Stimulated activated CD8-positive, alpha-beta memory T cell treated with anti-CD3 and anti-CD28 coated beads, Interleukin-12 subunit alpha, Interleukin-12 subunit beta, amount 100 ng/mL, for 24 hours (primary cell): ENCODE measurements around the gene LRRN1.
"Not testable (repeated sequence)": the region's sequence is repeated elsewhere in the genome, so short reads cannot be mapped to it uniquely, and the experiment has no call there.

Source experiments
- DNase-seq: peaks from one replicate; pipeline ENCODE4 v3.0.0-alpha.2; 2020; ENCODE audit errors: extremely low read depth

LRRN1 gene

DNA sequence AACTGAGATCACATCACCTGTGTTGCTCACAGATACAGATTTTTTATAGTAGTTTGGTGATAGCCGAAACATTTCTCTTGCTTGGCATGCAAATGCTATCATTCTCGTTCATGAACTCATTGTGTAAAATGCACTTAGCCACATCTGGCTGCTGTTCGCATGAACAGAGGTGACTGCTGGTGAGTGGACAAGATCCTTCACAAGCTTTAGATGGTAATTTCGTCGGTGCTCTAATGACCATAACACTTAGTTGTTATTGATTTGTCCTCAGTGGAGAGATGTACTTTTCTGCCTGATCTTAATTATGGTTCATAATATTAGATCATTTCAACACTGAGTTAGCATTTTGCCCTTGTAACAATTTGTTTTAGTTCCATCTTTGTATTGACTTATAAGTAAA lies 13.8 kb downstream of the LRRN1 start:
- no peak for DNase-seq

DNA sequence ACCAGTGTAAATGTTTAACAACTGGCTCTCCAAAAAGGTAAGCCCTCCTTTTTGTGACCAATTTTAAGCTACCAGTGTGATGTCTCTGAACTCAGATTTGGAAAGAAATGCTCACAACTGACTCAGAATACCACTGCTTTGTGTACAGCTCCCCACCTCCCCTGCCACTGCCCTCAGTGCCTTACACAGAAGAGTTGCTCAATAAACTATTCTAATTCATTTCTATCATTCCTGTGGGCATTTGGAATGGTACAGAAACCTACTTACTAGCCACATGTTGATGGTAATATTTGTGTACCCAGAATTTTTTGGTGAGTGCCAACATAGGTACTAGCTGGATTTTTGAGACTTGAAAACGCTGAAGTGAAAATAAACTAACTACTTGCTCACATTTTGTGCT lies 16.0 kb downstream of the LRRN1 start:
- DNase-seq: no peak

DNA sequence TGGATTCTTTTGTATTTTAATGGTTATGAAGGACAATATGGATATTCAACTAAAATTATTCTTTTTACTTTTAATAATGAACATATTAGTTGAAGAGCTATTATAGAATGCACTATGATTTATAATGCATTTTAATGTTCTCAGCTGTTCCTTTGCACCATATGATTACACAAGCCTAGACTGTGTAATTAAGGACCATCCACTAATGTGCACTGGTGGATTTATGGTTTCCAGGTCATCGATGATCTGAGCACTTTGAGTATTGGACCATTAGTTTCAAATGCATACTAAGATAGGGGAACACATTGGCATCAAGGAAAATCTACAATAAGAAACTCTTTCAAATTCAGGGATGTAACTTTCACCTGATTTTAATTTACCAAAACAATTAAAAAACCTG lies 16.8 kb downstream of the LRRN1 start:
- no peak for DNase-seq

DNA sequence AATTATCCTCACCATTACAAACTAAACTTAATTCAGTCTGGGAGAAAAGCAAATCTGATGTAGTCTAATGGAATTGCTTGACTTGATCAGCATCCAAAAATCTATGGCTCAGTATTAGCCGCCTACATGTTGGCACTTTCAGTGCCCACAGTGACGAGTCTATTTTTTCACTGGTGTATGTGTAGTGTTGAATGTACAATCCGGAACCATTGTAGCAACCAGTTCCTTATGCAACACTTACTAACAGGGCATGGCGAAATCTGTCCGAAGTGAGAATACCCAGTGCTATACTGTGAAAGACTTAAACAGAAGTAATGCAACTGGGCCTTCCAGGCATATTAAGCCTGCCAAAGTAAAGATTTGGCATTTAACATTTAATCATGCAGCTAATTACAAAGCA lies 18.6 kb downstream of the LRRN1 start:
- DNase-seq: no peak

DNA sequence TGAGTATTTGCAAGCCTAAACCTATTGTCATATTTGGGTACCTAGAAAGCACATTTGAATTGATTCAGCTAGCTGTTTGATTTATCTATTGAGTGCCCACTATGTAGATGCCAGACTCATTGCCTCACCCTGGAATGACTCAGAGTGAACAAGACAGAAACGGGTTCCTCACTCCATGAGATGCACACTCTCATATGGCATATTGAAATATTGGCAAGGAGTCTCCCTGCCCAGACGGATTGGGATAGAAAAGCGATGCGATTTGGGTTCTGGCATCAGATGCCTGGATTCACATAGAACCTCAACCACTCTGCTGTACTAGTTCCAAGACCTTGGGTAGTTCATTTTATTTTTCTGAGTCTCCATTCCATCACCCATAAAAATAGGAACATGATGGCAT lies 22.5 kb downstream of the LRRN1 start:
- no peak for DNase-seq

DNA sequence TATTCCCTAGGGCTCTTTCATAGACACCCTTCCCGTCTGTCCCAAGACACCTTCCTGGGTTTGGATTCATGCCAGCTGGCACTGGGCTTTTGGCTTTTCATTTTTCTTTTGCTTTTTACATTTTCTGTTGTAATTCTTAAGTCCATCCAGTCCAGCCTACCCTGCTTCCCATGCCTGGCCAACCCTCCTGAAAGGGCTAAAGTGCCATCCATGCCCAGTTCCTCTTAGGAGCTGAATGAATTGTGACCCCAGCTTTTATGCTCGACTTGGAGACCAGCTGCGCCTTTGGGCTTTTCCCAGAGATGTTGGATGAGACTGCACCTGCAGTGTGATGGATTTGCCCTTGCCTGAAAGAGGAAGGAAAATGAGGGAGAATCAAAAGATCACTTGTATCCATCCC lies 25.8 kb downstream of the LRRN1 start:
- no peak for DNase-seq

DNA sequence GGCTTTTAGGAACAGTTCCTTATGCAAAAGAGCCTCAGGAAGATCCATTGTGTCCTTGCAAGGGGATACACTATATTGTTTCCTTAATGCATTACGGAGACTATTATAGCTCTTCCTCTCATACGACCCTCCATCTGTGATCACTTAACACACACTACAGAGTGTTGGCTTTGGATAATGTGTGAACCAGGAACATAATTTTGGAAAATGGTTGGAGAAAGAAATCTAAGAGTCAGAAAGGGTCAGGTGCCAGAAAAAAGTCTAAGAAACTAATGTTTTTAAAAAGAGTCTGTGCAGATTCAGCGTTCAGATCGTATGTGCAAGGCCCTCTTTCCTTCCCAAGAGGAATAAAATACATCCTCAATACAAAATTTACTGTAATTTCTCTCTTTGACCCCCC lies 27.3 kb downstream of the LRRN1 start:
- no peak for DNase-seq

DNA sequence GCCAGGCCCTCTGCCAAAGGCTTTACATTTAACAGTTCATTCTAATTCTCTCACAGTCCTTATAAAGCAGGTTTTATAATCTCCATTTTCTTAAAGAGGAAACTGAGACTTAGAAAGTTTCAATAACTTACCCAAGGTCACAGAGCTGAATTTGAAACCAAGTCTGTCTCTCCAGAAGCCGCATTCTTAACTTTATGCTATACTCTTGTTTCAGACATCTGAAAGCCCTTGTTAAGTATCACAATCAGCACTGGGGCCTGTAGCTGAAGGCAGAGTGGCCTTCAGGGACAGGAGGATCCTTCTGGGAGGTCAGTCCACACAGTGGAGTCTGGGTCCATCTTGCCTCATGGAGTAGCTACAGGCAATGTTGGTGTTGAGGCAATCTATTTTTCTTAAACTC lies 27.9 kb downstream of the LRRN1 start:
- DNase-seq: no peak

DNA sequence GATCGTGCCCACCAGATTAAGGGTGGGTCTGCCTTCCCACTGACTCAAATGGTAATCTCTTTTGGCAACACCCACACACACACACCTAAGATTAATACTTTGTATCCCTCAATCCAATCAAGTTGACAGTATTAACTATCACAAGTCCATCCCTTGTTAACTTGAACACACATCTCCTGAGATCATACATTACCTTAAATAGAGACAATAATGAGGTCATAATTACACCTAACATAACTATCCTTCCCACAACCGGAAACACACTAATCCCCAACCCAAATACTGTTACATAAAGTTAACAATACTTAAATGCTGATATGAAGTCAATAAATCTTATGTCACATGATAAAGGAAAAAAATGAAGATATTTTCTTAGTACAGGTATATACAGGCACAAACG lies 29.2 kb downstream of the LRRN1 start:
- not testable (repeated sequence) for DNase-seq

DNA sequence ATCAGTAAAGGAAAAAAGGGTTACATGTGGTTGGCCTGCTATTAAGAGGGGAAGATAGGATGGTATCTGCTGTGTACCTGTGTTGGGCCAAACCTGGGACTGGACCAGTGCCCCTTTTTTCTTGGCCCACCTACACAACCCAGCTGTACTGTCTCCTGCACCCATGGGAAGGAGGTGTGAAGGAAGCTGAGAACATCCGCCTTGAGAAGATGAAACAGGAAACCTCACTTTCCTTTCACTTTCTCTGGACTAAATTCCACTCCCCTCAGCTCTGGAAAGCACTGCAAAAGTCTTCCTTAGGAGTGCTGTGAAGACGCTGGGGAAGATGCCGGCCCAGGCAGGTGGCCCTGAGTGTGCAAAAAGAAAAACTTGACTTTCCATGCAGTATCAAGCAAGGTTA lies 37.6 kb downstream of the LRRN1 start:
- DNase-seq: no peak

DNA sequence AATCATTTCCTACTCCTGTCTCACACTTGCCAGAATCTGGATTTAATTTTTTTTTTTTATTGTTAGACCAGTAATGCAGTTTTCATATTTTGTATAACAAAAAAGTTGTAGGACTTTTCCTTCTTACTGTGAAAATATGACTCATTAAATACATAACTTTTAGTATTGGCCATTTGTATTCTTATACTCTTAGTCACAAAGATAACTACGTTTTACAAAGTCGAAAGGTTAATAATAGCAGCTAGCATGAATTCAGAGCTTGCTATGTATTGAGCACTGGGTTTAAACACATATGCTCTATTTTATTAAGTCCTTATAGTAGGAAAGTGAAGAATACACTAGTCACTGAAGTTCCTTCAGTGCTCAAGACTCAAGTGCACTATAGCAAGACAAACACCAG lies 43.1 kb downstream of the LRRN1 start:
- DNase-seq: no peak

DNA sequence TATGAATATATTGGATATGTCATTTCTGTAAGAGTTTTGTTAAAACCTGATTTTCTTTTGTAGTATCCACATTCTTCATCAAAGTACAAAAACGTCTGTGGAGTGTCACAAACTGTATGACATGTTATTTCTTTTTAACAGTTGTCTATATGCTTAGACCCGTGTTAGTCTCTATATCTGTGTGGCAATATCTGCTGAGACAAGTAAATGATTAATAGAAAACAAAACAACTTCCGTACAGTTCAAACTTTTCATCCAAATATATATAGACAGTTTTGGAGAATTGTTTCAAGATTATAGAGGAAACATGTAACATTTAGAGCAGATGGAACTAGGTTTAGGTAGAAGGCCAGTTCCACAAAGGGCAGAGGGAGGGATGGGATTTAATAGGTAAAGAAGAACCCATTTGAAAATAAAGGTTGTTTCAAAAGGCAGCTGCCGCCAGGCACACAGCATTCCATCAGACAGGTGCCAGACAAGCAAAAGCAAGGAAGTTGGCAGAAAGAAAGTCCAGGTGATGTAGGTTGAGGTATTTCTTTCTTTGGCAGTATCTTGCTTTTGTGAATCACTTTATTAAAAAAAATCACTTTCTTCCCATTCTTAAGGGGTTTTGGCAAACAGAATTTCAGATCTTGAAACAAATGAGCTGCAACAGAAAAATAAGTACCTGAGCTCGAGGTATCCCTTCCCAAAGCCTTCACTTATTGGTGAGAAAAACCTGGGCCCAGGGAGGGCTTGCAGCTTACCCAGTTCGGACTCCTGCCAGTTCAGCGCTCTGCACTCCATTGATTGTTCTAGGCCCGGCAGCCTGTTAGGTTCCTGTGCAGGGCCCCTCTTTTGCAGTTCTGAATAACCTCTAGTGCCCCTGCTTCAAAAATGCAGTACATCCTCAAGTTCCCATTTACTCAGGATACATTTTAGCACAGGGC lies 49.0 kb downstream of the LRRN1 start:
- DNase-seq: no peak

DNA sequence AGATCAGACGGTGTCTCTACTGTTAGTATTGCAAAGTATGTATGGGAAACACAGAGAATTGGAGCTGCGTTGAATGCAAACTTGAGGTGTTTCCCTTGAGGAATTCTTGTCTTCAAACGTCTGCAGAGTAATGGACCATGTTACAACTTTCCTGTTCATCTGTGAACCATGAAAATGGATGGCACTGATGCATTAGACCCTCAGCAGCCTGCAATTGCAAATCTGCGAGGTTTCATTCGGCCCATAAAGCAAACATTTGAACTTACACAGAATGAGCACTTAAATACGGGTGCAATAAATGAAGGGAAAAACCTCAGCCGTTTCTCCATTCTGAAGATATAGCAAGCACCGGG lies 49.7 kb downstream of the LRRN1 start:
- DNase-seq: no peak

DNA sequence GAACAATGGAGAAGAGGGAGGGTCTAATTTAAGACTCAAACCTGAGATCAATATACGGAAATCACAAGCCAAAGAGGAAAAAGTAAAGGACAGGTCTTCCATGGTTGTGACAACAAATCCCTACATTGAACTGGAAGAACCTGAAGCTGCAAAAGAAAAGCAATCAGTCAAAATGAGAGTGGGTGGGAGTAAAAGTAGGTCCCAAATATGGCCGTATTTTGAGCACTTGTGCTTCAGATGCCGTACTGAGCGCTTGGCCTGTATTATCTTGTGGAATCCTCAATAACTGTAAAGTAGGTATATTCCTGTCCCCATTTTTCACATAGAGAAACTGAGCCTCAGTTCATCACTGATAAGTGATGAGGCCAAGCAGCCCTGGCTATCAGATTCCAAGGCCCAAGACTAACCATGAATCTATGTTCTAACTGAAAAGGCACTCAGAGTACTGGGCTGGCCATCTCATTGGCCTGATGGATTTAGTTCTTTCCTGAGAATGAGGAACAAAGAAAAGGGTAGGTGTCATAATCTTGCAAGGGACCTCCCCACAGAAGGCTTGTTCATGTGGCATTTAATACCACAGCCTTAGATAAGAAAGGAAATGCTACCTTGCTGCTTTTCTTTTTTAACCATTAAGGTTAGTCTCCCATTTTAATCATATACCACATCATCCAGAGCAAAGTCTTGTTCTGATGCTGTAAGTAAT lies 52.5 kb downstream of the LRRN1 start:
- DNase-seq: no peak

DNA sequence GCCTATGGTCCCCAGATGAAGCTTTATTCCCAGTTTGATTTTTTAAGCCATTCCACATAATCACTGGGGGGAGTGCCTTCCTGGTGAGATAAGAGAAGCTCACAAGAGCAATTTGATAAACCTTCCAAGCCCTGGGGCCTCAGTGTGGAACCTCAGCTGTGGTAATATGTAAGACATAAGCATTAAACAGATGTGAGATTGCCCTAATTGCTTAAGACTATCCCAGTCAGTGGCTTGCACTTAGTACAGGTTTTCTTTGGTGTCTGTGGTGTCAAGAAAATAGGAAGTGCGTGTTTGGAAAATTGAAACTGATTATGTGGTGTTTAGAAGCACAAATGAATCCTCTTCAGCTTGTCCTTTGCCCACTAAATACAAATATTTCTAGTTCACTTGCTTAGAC lies 54.3 kb downstream of the LRRN1 start:
- DNase-seq: no peak

DNA sequence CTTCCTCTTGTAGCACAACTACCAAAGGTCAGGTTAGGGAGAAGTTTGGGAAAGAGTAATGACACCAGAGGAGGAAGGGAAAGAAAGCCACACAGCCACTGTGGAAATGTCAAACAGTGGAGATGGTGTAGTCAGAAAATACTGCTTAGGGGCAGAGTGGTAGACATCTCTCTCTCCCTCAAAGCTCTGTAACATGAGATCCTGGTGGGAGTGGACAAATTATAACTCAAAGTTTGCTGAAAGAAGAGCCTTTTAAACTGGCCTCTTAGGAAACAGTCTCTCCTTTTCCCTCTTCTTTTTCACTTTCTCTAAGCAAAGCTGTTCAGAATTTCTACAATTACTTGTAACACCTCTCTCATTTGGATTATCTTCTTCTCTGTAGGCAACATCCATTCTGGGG lies 55.8 kb downstream of the LRRN1 start:
- DNase-seq: no peak

DNA sequence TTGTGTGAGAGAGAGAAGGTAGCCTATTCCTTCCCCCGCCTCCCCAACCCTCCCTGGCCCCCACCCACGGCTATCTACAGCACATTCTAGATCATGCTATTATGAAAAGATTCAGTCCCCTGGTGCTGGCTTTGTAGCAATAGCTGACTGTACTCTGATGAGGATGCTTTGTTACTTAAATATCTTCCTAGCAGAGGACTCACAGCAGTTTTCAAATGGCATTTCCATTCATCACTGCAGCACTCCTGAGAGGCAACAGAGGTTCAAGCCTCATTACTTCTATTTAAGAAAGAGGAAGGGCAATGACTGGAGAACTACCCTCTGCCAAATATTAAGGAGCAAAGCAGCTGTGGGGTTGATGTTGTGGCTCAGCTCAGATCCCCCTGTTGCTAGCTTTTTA lies 61.0 kb downstream of the LRRN1 start:
- DNase-seq: no peak

DNA sequence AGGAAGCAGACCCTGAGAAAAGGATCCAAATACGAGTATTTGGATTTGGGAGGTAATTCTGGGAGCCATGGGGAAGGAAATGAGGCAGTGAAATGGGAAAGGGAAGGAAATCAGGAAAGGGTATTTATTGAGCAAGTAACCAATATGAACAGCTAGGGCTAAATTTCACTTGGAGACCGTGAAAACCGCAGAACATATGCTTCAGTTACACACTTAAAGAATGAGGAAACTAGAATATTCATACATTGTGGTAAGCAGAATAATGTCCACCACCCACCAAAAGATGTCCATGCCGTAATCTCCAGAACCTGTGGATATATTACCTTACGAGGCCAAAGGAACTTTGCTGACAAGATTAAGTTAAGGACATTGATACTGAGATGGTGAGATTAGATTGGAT lies 63.3 kb downstream of the LRRN1 start:
- DNase-seq: no peak

DNA sequence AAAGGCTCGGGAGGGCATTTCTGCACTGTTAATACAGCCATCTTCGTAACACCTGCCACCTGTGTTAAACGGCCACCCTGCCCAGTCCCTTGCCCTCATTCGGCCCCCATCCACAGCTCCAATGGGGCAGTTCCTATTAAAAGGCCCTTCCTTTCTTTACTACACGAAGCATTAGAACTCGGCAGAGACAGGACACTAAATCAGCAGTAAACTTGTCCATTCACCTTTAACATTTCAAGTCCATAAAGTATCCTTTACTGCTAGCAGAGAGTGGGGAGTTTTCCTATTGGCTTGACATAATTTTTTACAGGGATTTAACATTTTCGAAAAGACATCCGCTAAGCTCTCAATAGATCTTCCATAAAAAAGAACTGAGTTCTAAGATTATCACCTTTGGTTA lies 76.3 kb downstream of the LRRN1 start:
- no peak for DNase-seq

DNA sequence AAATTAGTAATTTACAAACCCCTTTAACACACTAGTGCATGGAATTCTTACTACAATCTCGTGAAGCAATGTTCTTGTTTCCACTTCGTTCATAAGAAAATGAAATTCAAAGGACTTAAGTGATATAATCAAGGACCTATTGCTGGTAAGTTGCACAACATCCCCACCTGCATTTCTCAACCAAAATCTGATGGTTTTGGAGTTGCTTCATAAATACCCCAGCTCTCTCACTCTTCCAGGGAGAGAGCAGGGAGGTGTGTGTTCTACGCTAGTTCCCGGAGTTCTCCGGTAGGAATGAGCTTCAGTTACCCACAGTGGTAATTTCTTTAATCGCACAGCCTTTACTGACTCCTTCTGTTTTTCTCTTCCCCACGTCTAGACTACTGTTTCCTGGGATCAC lies 81.8 kb downstream of the LRRN1 start:
- DNase-seq: no peak

DNA sequence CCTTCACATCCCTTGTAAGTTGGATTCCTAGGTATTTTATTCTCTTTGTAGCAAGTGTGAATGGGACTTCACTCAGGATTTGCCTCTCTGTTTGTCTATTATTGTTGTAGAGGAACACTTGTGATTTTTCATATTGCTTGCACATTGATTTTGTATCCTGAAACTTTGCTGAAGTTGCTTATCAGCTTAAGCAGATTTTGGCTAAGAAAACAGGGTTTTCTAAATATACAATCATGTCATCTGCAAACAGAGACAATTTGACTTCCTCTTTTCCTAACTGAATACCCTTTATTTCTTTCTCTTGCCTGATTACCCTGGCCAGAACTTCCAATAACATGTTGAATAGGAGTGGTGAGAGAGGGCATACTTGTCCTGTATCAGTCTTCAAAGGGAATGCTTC lies 88.1 kb downstream of the LRRN1 start:
- not testable (repeated sequence) for DNase-seq

DNA sequence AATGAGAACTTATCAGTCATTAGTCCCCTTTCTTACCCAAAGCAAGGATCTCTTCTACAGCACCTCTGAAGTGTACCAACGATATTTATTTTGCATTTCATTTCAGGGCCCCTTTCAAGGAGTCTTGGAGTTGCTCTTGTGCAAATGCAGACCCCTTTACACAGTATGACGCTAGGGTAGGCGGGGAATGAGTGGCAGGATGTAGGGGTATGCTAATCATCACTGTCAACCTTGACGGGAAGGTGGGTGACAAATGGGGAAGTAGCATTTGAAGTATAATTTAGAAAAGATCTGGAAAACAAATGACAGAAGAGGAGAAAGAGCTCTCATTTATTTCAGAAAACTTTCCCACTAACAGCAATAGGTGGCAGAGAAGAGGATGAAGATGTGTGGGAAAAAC lies 94.4 kb downstream of the LRRN1 start:
- DNase-seq: no peak
